Prostate gland (tissue), 2 donors: ENCODE results near the gene EHBP1. TPM values are rescaled to one million over a fixed set of nuclear protein-coding genes. Genes with fewer than 3 reads are reported as not detected.
A peak's percentile ranks its signal among the peaks of the same experiment; 100 is the strongest.

Source experiments
- DNase-seq: peaks from one replicate; pipeline ENCODE4 v3.0.0-alpha.2; 2019; ENCODE audit warnings: low spot score
- H3K27ac ChIP-seq, 2 donors: fragments of 200-600 bp; sonication (generic); 2 replicates each; pipeline ENCODE4 v1.5.1; 2017 to 2019
- H3K27me3 ChIP-seq: fragments of 200-600 bp; sonication (generic); replicated peaks from 2 replicates; pipeline ENCODE4 v1.5.1; 2019; ENCODE audit not compliant: insufficient read depth
- H3K36me3 ChIP-seq, 2 donors: fragments of 200-600 bp; sonication (generic); 1 replicate in 1 of 2; 2 replicates in 1 of 2; pipeline versions ENCODE4 v1.5.1 to v1.8.1; 2017 to 2019
- H3K4me1 ChIP-seq: fragments of 200-600 bp; sonication (generic); replicated peaks from 2 replicates; pipeline ENCODE4 v1.5.1; 2019
- H3K4me3 ChIP-seq, 2 donors: fragments of 200-600 bp; sonication (generic); 2 replicates each; pipeline ENCODE4 v1.5.1; 2017 to 2019
- H3K9me3 ChIP-seq: fragments of 200-600 bp; sonication (generic); 2 replicates; pipeline ENCODE4 v1.5.1; 2017
- POLR2A ChIP-seq: fragments of 450-650 bp; IDR thresholded peaks from one replicate; pipeline ENCODE4 v1.6.1; 2016; ENCODE audit warnings: antibody characterized with exemption, mild to moderate bottlenecking
- POLR2AphosphoS5 ChIP-seq: sonication (generic); formaldehyde crosslinking; IDR thresholded peaks from one replicate; pipeline ENCODE4 v1.6.1; 2017; ENCODE audit warnings: antibody characterized with exemption
- WGBS: methylation state at CpG from one replicate; pipeline ENCODE4 v1.1.5; 2018; 5-methylcytosine and 5-hydroxymethylcytosine counted together
- intact Hi-C: fragments of 100-400 bp; cut with DNase I; formaldehyde crosslinking; loops from one replicate; pipeline ENCODE4 v1.14.2; 2022
- total RNA-seq, 2 donors: library from RNA; depleted of rRNA; stranded (reverse); fragments of >200 nt; gene quantifications; one replicate each; pipeline ENCODE4 v1.1.0, GENCODE V29; 2016
- TF ChIP-seq, protein P1 (sequence below), 4 experiments: fragments of 200-600 bp in 2 of 4; fragments of 450-650 bp in 2 of 4; sonication (generic) in 2 of 4; IDR thresholded peaks; 1 replicate in 3 of 4; 2 replicates in 1 of 4; pipeline ENCODE4 v1.5.1; 2016 to 2019; ENCODE audit warnings: antibody characterized with exemption in 4 of 4, mild to moderate bottlenecking in 2 of 4, moderate library complexity in 2 of 4

Gene EHBP1
- total RNA-seq, 2 donors from 2014 or later: 26.5 to 30.3 TPM

DNA sequence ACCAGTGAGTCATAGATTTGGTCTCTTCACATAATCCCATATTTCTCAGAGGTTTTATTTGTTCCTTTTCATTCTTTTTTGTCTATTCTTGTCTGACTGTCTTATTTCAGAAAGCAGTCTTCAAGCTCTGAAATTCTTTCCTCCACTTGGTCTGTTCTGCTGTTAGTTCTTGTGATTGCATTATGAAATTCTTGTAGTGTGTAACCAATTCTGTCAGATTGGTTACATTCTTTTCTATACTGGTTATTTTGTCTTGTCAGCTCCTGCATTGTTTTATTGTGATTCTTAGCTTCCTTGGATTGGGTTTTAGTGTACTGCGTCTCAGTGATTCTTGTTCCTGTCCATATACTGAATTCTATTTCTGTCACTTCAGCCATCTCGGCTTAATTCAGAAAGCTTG lies 18.6 kb downstream of the EHBP1 start:
- no peak for TF ChIP-seq POLR2A
- TF ChIP-seq, protein P1, sequence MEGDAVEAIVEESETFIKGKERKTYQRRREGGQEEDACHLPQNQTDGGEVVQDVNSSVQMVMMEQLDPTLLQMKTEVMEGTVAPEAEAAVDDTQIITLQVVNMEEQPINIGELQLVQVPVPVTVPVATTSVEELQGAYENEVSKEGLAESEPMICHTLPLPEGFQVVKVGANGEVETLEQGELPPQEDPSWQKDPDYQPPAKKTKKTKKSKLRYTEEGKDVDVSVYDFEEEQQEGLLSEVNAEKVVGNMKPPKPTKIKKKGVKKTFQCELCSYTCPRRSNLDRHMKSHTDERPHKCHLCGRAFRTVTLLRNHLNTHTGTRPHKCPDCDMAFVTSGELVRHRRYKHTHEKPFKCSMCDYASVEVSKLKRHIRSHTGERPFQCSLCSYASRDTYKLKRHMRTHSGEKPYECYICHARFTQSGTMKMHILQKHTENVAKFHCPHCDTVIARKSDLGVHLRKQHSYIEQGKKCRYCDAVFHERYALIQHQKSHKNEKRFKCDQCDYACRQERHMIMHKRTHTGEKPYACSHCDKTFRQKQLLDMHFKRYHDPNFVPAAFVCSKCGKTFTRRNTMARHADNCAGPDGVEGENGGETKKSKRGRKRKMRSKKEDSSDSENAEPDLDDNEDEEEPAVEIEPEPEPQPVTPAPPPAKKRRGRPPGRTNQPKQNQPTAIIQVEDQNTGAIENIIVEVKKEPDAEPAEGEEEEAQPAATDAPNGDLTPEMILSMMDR (IDR thresholded peaks at IDR 0.05): no peak
- no peak for TF ChIP-seq POLR2AphosphoS5
- Histone ChIP-seq H3K9me3 (no peaks in the 10 kb centered on the region), H3K27me3 (no peaks in the 10 kb centered on the region), H3K4me1 (no peaks in the 10 kb centered on the region), H3K4me3 (no peak overlapping the region), H3K36me3 (no peaks in the 10 kb centered on the region), H3K27ac (no peak overlapping the region)
- 78% methylated on average over 2 of the region's 2 CpGs for whole genome bisulfite sequencing
- intact Hi-C loops: no loop called here
- no peak for DNase-seq

DNA sequence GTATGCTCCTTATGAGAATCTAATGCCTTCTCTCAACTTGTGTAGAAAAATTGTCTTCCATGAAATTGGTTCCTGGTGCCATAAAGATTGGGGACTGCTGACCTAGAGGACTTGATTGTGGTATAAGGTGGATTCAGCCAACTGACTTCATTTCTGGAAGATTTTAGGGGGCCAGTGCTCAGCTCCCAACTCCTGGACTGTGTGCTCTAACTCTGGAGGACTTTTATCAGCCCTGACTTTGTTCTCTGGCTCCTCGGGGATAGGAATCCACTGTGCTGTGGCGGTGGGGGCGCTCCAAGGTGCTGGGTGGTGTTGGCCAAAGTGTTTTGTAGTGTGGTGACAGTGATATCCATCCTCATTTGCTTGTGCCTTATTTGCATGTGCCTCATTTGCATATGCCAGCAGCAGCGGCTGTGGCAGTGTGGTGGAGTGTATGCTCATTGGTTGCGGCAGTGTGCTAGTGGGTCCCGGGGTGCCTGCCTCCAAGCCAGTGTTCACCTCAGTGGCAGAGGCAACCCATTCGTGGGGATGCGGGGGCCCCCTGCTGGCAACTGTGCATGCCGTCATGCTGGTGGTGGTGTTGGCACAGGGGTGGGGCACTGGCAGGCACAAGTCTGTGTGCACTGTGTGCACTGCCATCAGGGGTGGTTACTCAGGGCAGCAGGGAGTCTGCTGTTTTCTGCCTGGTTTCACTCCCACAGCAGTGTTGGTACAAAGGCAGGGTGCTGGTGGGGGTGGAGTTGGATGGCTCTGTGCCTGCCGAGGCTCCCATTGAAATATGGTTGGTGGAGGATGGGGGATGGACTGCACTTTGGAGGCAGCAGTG lies 19.6 kb downstream of the EHBP1 start:
- Histone ChIP-seq H3K27me3 (no peaks in the 10 kb centered on the region), H3K27ac (no peak overlapping the region), H3K9me3 (no peaks in the 10 kb centered on the region), H3K4me1 (no peaks in the 10 kb centered on the region), H3K36me3 (no peaks in the 10 kb centered on the region), H3K4me3 (no peak overlapping the region)
- intact Hi-C loops: no loop called here
- 91% methylated on average over 9 of the region's 10 CpGs for WGBS
- TF ChIP-seq POLR2AphosphoS5: no peak
- TF ChIP-seq, protein P1 (IDR thresholded peaks at IDR 0.05): peak in 1 of 4 experiments; percentile 5
- TF ChIP-seq POLR2A: no peak
- DNase-seq: no peak

DNA sequence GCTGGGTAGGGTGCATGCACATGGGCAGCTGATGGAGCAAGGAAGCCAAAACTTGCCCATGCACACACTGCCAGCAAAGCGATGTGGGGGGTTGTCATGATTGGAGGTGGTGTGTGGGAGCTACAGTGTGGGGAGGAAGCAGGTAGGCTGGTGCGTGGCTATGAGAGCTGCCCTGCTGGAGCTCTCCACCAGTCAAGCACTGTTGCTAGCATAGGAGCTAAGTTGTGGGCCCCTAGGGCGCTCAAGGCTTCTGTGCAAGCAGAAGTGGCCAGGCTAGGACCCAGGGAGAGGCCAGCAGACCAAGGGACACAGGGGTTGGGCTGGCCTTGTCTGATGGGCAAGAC lies 20.2 kb downstream of the EHBP1 start:
- no peak overlapping the region for H3K27ac ChIP-seq

DNA sequence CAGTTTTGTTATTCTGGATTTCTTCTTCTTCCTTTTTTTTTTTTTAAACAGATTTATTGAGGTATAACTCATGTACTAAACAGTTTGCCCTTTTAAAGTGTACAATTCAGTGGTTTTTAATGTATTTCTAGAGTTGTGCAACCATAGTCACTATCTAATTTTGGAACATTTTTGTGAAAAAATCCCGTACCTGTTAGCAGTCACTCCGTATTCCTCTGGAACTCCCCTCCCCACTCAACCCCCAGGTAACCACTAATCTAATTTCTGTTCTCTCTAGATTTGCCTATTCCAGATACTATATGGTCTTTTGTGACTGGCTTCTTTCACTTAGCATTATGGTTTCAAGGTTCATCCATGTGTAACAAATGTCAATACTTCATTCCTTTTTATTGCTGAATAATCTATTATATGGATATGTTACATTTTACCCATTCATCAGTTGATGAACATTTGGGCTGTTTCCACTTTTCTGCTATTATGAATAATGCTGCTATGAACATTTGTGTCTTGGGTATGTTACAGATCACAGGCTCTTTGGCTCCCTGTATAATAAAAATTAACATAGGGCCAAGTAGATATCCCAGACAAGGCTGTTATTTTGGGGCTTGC lies 21.9 kb downstream of the EHBP1 start:
- WGBS: 85% methylated on average over 2 of the region's 2 CpGs
- H3K4me3 ChIP-seq: no peak overlapping the region
- H3K9me3 ChIP-seq: no peaks in the 10 kb centered on the region
- no peak overlapping the region for H3K27ac ChIP-seq
- H3K4me1 ChIP-seq: no peaks in the 10 kb centered on the region
- DNase-seq: no peak
- H3K27me3 ChIP-seq: no peaks in the 10 kb centered on the region
- no peaks in the 10 kb centered on the region for H3K36me3 ChIP-seq
- TF ChIP-seq POLR2A (no peak), POLR2AphosphoS5 (no peak)
- TF ChIP-seq, protein P1 (IDR thresholded peaks at IDR 0.05): no peak
- intact Hi-C loops: no loop called here

More for the DNA sequence above, 20.2 kb downstream of the EHBP1 start:
- WGBS: 100% methylated on average over 3 of the region's 3 CpGs
- Histone ChIP-seq H3K4me3 (no peak overlapping the region), H3K27me3 (no peaks in the 10 kb centered on the region), H3K4me1 (no peaks in the 10 kb centered on the region), H3K36me3 (no peaks in the 10 kb centered on the region), H3K9me3 (no peaks in the 10 kb centered on the region)
- no peak for DNase-seq
- intact Hi-C loops: no loop called here
- TF ChIP-seq, protein P1 (IDR thresholded peaks at IDR 0.05): no peak
- TF ChIP-seq POLR2A: no peak
- no peak for TF ChIP-seq POLR2AphosphoS5
